Esophagus muscularis mucosa (tissue), 4 donors: ENCODE measurements around the gene GPR68. TPM values are rescaled to one million over a fixed set of nuclear protein-coding genes. Genes with fewer than 3 reads are reported as not detected.
A peak's percentile ranks its signal among the peaks of the same experiment; 100 is the strongest.

Experiments
- DNase-seq: peaks from one replicate; pipeline ENCODE4 v3.0.0-alpha.2; 2017; ENCODE audit errors: extremely low spot score
- H3K27ac ChIP-seq, 4 donors: fragments of 200-600 bp; sonication (generic); replicated peaks in 1 of 4; 1 replicate in 3 of 4; 2 replicates in 1 of 4; pipeline ENCODE4 v1.5.1; 2016 to 2019; ENCODE audit warnings: mild to moderate bottlenecking in 1 of 4
- H3K27me3 ChIP-seq, 4 donors: fragments of 200-600 bp; sonication (generic); one replicate each; pipeline versions ENCODE4 v1.5.1 to v1.6.0; 2016 to 2019
- H3K36me3 ChIP-seq, 4 donors: fragments of 200-600 bp; sonication (generic); one replicate each; pipeline ENCODE4 v1.5.1; 2016 to 2019
- H3K4me1 ChIP-seq, 4 donors: fragments of 200-600 bp; sonication (generic); one replicate each; pipeline ENCODE4 v1.5.1; 2016 to 2019
- H3K4me3 ChIP-seq, 4 donors: fragments of 200-600 bp; sonication (generic); 1 replicate in 2 of 4; 2 replicates in 2 of 4; pipeline ENCODE4 v1.5.1; 2016 to 2019; ENCODE audit warnings: mild to moderate bottlenecking in 4 of 4, moderate library complexity in 1 of 4
- H3K9me3 ChIP-seq, 4 donors: fragments of 200-600 bp; sonication (generic); 1 replicate in 3 of 4; 2 replicates in 1 of 4; pipeline ENCODE4 v1.5.1; 2016 to 2019
- EP300 ChIP-seq: sonication (generic); formaldehyde crosslinking; IDR thresholded peaks from one replicate; pipeline ENCODE4 v1.6.1; 2017; ENCODE audit warnings: antibody characterized with exemption
- POLR2A ChIP-seq: fragments of 450-650 bp; IDR thresholded peaks from one replicate; pipeline ENCODE4 v1.6.1; 2017; ENCODE audit warnings: antibody characterized with exemption, moderate library complexity, mild to moderate bottlenecking, low read depth
- POLR2AphosphoS5 ChIP-seq, 2 donors: sonication (generic); formaldehyde crosslinking; IDR thresholded peaks; one replicate each; pipeline ENCODE4 v1.6.1; 2017; ENCODE audit warnings: antibody characterized with exemption in 2 of 2
- WGBS: methylation state at CpG from one replicate; pipeline ENCODE4 v1.1.5; 2018; 5-methylcytosine and 5-hydroxymethylcytosine counted together
- intact Hi-C: fragments of 100-400 bp; cut with DNase I; formaldehyde crosslinking; loops from one replicate; pipeline ENCODE4 v1.15.1; 2023
- total RNA-seq, 4 donors: library from RNA; depleted of rRNA; stranded (reverse); fragments of >200 nt; gene quantifications; one replicate each; pipeline versions ENCODE4 v1.1.0 to v1.2.1, GENCODE V29; 2016
- TF ChIP-seq, protein P1 (sequence below), 3 experiments: fragments of 200-600 bp in 2 of 3; fragments of 450-650 bp in 1 of 3; sonication (generic) in 2 of 3; IDR thresholded peaks; one replicate each; pipeline ENCODE4 v1.5.1; 2017 to 2019; ENCODE audit warnings: antibody characterized with exemption in 3 of 3, mild to moderate bottlenecking in 2 of 3, moderate library complexity in 1 of 3

Gene GPR68
- total RNA-seq, 4 donors from 2014 or later: 1.3 to 9.1 (median 5.4) TPM

- H3K27ac ChIP-seq: peak overlapping the region; percentile 21 to 72 (median 54)
- H3K36me3 ChIP-seq: no peaks in the 10 kb centered on the region
- intact Hi-C loops: no loop called here
- TF ChIP-seq POLR2A (no peak), POLR2AphosphoS5 (IDR thresholded peaks at IDR 0.05) (peak; percentile 14 to 31)
- no peak overlapping the region for H3K4me3 ChIP-seq
- WGBS: 60% methylated on average over 16 of the region's 16 CpGs
- H3K27me3 ChIP-seq: no peaks in the 10 kb centered on the region
- no peak for DNase-seq
- peaks cover 6 to 37% (median 33%) of the 10 kb centered on the region in 4 donors for H3K4me1 ChIP-seq
- H3K9me3 ChIP-seq: peaks cover 0 to 5% (median 0%) of the 10 kb centered on the region in 4 donors
Measured at GRCh38 chr14:91258011-91258618, 13.6 kb upstream of the GPR68 start.

DNA sequence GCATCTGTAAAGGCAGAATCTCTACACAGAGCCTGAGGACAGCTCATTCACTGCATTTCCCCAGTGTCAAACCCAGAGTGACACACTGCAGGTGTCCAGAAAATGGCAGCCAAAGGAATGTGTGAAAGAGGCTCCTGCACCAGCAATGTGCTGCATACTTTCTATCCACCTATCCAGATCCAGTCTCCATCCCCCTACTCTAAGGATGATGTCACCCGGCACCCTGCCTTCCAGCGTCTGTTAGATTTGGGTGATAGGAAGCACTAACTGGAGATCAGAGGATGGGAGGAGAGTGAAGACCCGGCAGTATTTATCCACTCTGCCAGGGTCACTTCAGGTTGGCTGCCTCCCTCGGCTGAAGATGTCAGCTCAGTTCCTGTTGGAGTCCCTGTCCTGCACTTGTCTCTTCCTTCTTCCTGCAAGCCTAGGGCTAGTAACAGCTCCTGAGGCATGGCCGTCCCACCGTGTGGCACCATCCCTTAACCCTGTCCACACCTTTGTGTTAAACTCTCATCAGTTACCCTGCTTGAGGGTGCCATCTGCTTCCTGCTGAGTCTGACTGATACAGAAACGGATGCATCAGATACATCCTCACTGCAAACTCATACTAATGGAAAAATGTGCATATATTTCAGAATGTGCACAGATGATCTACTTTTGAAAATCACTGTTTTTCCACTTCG is 13.0 kb upstream of the GPR68 start:
- H3K27ac ChIP-seq: peak overlapping the region; percentile 21 to 72 (median 54)
- WGBS: 43% methylated on average over 8 of the region's 8 CpGs

GRCh38 chr14:91256661-91257060 is 12.2 kb upstream of the GPR68 start:
- Histone ChIP-seq H3K4me1 (peaks cover 12 to 44% (median 41%) of the 10 kb centered on the region in 4 donors), H3K9me3 (peaks cover 0 to 5% (median 0%) of the 10 kb centered on the region in 4 donors), H3K36me3 (no peaks in the 10 kb centered on the region), H3K27ac (peak overlapping the region in 3 of 4 donors; percentile 21 to 72 (median 55)), H3K27me3 (no peaks in the 10 kb centered on the region), H3K4me3 (no peak overlapping the region)
- intact Hi-C loops: no loop called here
- TF ChIP-seq POLR2A (no peak), POLR2AphosphoS5 (IDR thresholded peaks at IDR 0.05) (no peak), EP300 (no peak)
- TF ChIP-seq, protein P1, sequence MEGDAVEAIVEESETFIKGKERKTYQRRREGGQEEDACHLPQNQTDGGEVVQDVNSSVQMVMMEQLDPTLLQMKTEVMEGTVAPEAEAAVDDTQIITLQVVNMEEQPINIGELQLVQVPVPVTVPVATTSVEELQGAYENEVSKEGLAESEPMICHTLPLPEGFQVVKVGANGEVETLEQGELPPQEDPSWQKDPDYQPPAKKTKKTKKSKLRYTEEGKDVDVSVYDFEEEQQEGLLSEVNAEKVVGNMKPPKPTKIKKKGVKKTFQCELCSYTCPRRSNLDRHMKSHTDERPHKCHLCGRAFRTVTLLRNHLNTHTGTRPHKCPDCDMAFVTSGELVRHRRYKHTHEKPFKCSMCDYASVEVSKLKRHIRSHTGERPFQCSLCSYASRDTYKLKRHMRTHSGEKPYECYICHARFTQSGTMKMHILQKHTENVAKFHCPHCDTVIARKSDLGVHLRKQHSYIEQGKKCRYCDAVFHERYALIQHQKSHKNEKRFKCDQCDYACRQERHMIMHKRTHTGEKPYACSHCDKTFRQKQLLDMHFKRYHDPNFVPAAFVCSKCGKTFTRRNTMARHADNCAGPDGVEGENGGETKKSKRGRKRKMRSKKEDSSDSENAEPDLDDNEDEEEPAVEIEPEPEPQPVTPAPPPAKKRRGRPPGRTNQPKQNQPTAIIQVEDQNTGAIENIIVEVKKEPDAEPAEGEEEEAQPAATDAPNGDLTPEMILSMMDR (IDR thresholded peaks at IDR 0.05): no peak
- DNase-seq: no peak
- 63% methylated on average over 1 of the region's 1 CpG for WGBS

More for the DNA sequence above, 13.0 kb upstream of the GPR68 start:
- TF ChIP-seq POLR2AphosphoS5 (IDR thresholded peaks at IDR 0.05): peak in 1 of 2 donors; percentile 11
- no peak for TF ChIP-seq POLR2A
- H3K9me3 ChIP-seq: peaks cover 0 to 5% (median 0%) of the 10 kb centered on the region in 4 donors
- peaks cover 12 to 44% (median 40%) of the 10 kb centered on the region in 4 donors for H3K4me1 ChIP-seq
- no peaks in the 10 kb centered on the region for H3K36me3 ChIP-seq
- no peaks in the 10 kb centered on the region for H3K27me3 ChIP-seq
- intact Hi-C loops: no loop called here
- no peak overlapping the region for H3K4me3 ChIP-seq
- no peak for DNase-seq

GRCh38 chr14:91255026-91255695 is 10.7 kb upstream of the GPR68 start:
- H3K27me3 ChIP-seq: no peaks in the 10 kb centered on the region
- no peak for DNase-seq
- WGBS: 84% methylated on average over 9 of the region's 9 CpGs
- H3K9me3 ChIP-seq: no peaks in the 10 kb centered on the region
- intact Hi-C loops: no loop called here
- TF ChIP-seq, protein P1 (IDR thresholded peaks at IDR 0.05): no peak
- TF ChIP-seq POLR2AphosphoS5 (IDR thresholded peaks at IDR 0.05) (no peak), POLR2A (no peak), EP300 (no peak)
- peak overlapping the region in 1 of 4 donors; percentile 36 for H3K27ac ChIP-seq
- no peak overlapping the region for H3K4me3 ChIP-seq
- no peaks in the 10 kb centered on the region for H3K36me3 ChIP-seq
- H3K4me1 ChIP-seq: peaks cover 12 to 54% (median 48%) of the 10 kb centered on the region in 4 donors

- intact Hi-C loops: no loop called here
- H3K4me1 ChIP-seq: peaks cover 12 to 59% (median 53%) of the 10 kb centered on the region in 4 donors
- no peaks in the 10 kb centered on the region for H3K27me3 ChIP-seq
- WGBS: 83% methylated on average over 3 of the region's 3 CpGs
- H3K36me3 ChIP-seq: no peaks in the 10 kb centered on the region
- H3K27ac ChIP-seq: no peak overlapping the region
- DNase-seq: no peak
- TF ChIP-seq POLR2AphosphoS5 (IDR thresholded peaks at IDR 0.05) (no peak), EP300 (no peak), POLR2A (no peak)
- TF ChIP-seq, protein P1 (IDR thresholded peaks at IDR 0.05): no peak
- H3K4me3 ChIP-seq: no peak overlapping the region
- no peaks in the 10 kb centered on the region for H3K9me3 ChIP-seq
Measured at GRCh38 chr14:91254461-91254860, 10.0 kb upstream of the GPR68 start.
